ENCODE data around the gene CD244. TPM values are rescaled to one million over a fixed set of nuclear protein-coding genes. Genes with fewer than 3 reads are reported as not detected.
"Not testable (repeated sequence)": the region's sequence is repeated elsewhere in the genome, so short reads cannot be mapped to it uniquely, and the experiment has no call there.

The CD244 gene
- total RNA-seq, 1 experiment from 2014 or later, result not detected

- CTCF ChIA-PET; DNase-seq; H3K36me3 Mint-ChIP-seq (ENCODE audit: insufficient read depth, unreplicated experiment); intact Hi-C loops (cut with micrococcal nuclease; ENCODE audit: unreplicated experiment); H3K9me3 Mint-ChIP-seq (ENCODE audit: low read depth, unreplicated experiment); H3K27ac Mint-ChIP-seq (ENCODE audit: unreplicated experiment); BruUV-seq (replicated peaks); H3K4me1 Mint-ChIP-seq (ENCODE audit: low read depth, unreplicated experiment); H3K4me3 Mint-ChIP-seq (ENCODE audit: low read depth, unreplicated experiment): not testable (repeated sequence)
- peaks cover 89% of the 10 kb centered on the region for H3K27me3 Mint-ChIP-seq (ENCODE audit: unreplicated experiment)
Measured at GRCh38 chr1:160894368-160895135, 31.9 kb upstream of the CD244 start.

GRCh38 chr1:160891474-160891873 lies 28.8 kb upstream of the CD244 start:
- CTCF ChIA-PET, result no interaction called here
- DNase-seq, result no peak
- H3K9me3 Mint-ChIP-seq (ENCODE audit: low read depth, unreplicated experiment), result peaks cover 7% of the 10 kb centered on the region
- TF ChIP-seq CTCF (IDR thresholded peaks at IDR 0.05; ENCODE audit: unreplicated experiment), result no peak
- intact Hi-C loops (cut with micrococcal nuclease; ENCODE audit: unreplicated experiment), result no loop called here
- no peaks in the 10 kb centered on the region for H3K36me3 Mint-ChIP-seq (ENCODE audit: insufficient read depth, unreplicated experiment)
- H3K27ac Mint-ChIP-seq (ENCODE audit: unreplicated experiment), result no peak overlapping the region
- peaks cover 59% of the 10 kb centered on the region for H3K27me3 Mint-ChIP-seq (ENCODE audit: unreplicated experiment)
- H3K4me1 Mint-ChIP-seq (ENCODE audit: low read depth, unreplicated experiment), result no peaks in the 10 kb centered on the region
- no TSS peak for BruUV-seq (replicated peaks)
- no peak overlapping the region for H3K4me3 Mint-ChIP-seq (ENCODE audit: low read depth, unreplicated experiment)

- Mint-ChIP-seq H3K27me3 (ENCODE audit: unreplicated experiment) (peaks cover 33% of the 10 kb centered on the region), H3K27ac (ENCODE audit: unreplicated experiment) (no peak overlapping the region), H3K36me3 (ENCODE audit: insufficient read depth, unreplicated experiment) (no peaks in the 10 kb centered on the region), H3K4me1 (ENCODE audit: low read depth, unreplicated experiment) (peaks cover 7% of the 10 kb centered on the region), H3K4me3 (ENCODE audit: low read depth, unreplicated experiment) (no peak overlapping the region), H3K9me3 (ENCODE audit: low read depth, unreplicated experiment) (peaks cover 4% of the 10 kb centered on the region)
- no TSS peak for BruUV-seq (replicated peaks)
- intact Hi-C loops (cut with micrococcal nuclease; ENCODE audit: unreplicated experiment), result no loop called here
- DNase-seq, result no peak
- CTCF ChIA-PET, result no interaction called here
- no peak for TF ChIP-seq CTCF (IDR thresholded peaks at IDR 0.05; ENCODE audit: unreplicated experiment)
Measured at GRCh38 chr1:160888926-160889325, 26.2 kb upstream of the CD244 start.

GRCh38 chr1:160887071-160887470 lies 24.4 kb upstream of the CD244 start:
- TF ChIP-seq CTCF (IDR thresholded peaks at IDR 0.05; ENCODE audit: unreplicated experiment), result no peak
- no TSS peak for BruUV-seq (replicated peaks)
- Mint-ChIP-seq H3K4me1 (ENCODE audit: low read depth, unreplicated experiment) (peaks cover 7% of the 10 kb centered on the region), H3K27me3 (ENCODE audit: unreplicated experiment) (peaks cover 15% of the 10 kb centered on the region), H3K9me3 (ENCODE audit: low read depth, unreplicated experiment) (no peaks in the 10 kb centered on the region), H3K27ac (ENCODE audit: unreplicated experiment) (no peak overlapping the region), H3K36me3 (ENCODE audit: insufficient read depth, unreplicated experiment) (no peaks in the 10 kb centered on the region), H3K4me3 (ENCODE audit: low read depth, unreplicated experiment) (no peak overlapping the region)
- intact Hi-C loops (cut with micrococcal nuclease; ENCODE audit: unreplicated experiment), result no loop called here
- CTCF ChIA-PET, result interaction anchor here (0.6 kb wide), 1 partner anchor 8 kb away, joined by 4 read pairs; no protein-coding TSS in a partner anchor
- DNase-seq, result no peak

GRCh38 chr1:160885042-160885441 lies 22.4 kb upstream of the CD244 start, which contains the start of gene ITLN1:
ITLN1 (minus strand) TSS chr1:160885180; CDS start chr1:160884877, 303 bp downstream.
- no peaks in the 10 kb centered on the region for H3K9me3 Mint-ChIP-seq (ENCODE audit: low read depth, unreplicated experiment)
- H3K27ac Mint-ChIP-seq (ENCODE audit: unreplicated experiment), result no peak within 1 kb of the TSS
- H3K36me3 Mint-ChIP-seq (ENCODE audit: insufficient read depth, unreplicated experiment), result no peaks in the 10 kb centered on the region
- no TSS peak for BruUV-seq (replicated peaks)
- no peak for TF ChIP-seq CTCF (IDR thresholded peaks at IDR 0.05; ENCODE audit: unreplicated experiment)
- DNase-seq, result no peak
- peaks cover 7% of the 10 kb centered on the region for H3K4me1 Mint-ChIP-seq (ENCODE audit: low read depth, unreplicated experiment)
- H3K27me3 Mint-ChIP-seq (ENCODE audit: unreplicated experiment), result peaks cover 13% of the 10 kb centered on the region
- CTCF ChIA-PET, result interaction anchor here (0.6 to 1.3 kb wide), 4 partner anchors 19 to 94 kb away, joined by 3 to 4 read pairs (median 4); no protein-coding TSS in a partner anchor
- no peak within 1 kb of the TSS for H3K4me3 Mint-ChIP-seq (ENCODE audit: low read depth, unreplicated experiment)
- intact Hi-C loops (cut with micrococcal nuclease; ENCODE audit: unreplicated experiment), result no loop called here
